GM21423 (cell line): ENCODE results near the gene BARX1.

Experiments used
- ATAC-seq: cut with Tn5 transposase; IDR thresholded peaks from one replicate; pipeline ENCODE4 v1.9.1; 2021; ENCODE audit warnings: mild to moderate bottlenecking, moderate library complexity; ENCODE audit not compliant: unreplicated experiment

The BARX1 gene

GRCh38 chr9:93929231-93929630 lies 25.9 kb downstream of the BARX1 start:
- ATAC-seq = no peak

GRCh38 chr9:93922535-93922934 lies 32.6 kb downstream of the BARX1 start:
- no peak for ATAC-seq

- no peak for ATAC-seq
These were observed 34.9 kb downstream of the BARX1 start for GRCh38 chr9:93920131-93920800.

- ATAC-seq = no peak
These were observed 37.1 kb downstream of the BARX1 start for GRCh38 chr9:93918061-93918460.

GRCh38 chr9:93917121-93917853 lies 37.9 kb downstream of the BARX1 start:
- ATAC-seq = no peak

- no peak for ATAC-seq
These were observed 38.8 kb downstream of the BARX1 start for GRCh38 chr9:93916358-93916757.

- ATAC-seq = no peak
These were observed 43.2 kb downstream of the BARX1 start for GRCh38 chr9:93911801-93912554.

- no peak for ATAC-seq
These were observed 43.9 kb downstream of the BARX1 start for GRCh38 chr9:93911136-93911745.

GRCh38 chr9:93910598-93910997 lies 44.6 kb downstream of the BARX1 start:
- no peak for ATAC-seq

- no peak for ATAC-seq
These were observed 45.0 kb downstream of the BARX1 start for GRCh38 chr9:93910196-93910595.

GRCh38 chr9:93909242-93909616 lies 45.9 kb downstream of the BARX1 start:
- no peak for ATAC-seq

GRCh38 chr9:93908591-93909241 lies 46.4 kb downstream of the BARX1 start:
- no peak for ATAC-seq

GRCh38 chr9:93907551-93908199 lies 47.5 kb downstream of the BARX1 start:
- no peak for ATAC-seq

- no peak for ATAC-seq
These were observed 48.8 kb downstream of the BARX1 start for GRCh38 chr9:93906195-93906880.

GRCh38 chr9:93905473-93906133 lies 49.6 kb downstream of the BARX1 start:
- no peak for ATAC-seq

GRCh38 chr9:93904649-93905472 lies 50.3 kb downstream of the BARX1 start:
- ATAC-seq = no peak

- ATAC-seq = no peak
These were observed 51.1 kb downstream of the BARX1 start for GRCh38 chr9:93903886-93904648.
